HepG2 (cell line): ENCODE results near the gene ACADVL. TPM values are rescaled to one million over a fixed set of nuclear protein-coding genes. Genes with fewer than 3 reads are reported as not detected.

Experiments used
- AKAP8 ChIP-seq: sonication (generic); formaldehyde crosslinking; IDR thresholded peaks from 2 replicates; pipeline ENCODE4 v1.5.1; 2020; ENCODE audit warnings: mild to moderate bottlenecking, missing genetic modification reagents
- ATM ChIP-seq: fragments of 450-650 bp; IDR thresholded peaks from 2 replicates; pipeline ENCODE4 v1.7.1; 2017; ENCODE audit warnings: mild to moderate bottlenecking, borderline replicate concordance
- CENPT ChIP-seq: sonication (generic); formaldehyde crosslinking; IDR thresholded peaks from 2 replicates; pipeline ENCODE4 v1.8.0; 2022; ENCODE audit warnings: low read depth, mild to moderate bottlenecking, moderate library complexity, missing genetic modification reagents
- DR1 ChIP-seq: sonication (generic); formaldehyde crosslinking; IDR thresholded peaks from 2 replicates; pipeline ENCODE4 v1.8.0; 2021; ENCODE audit warnings: mild to moderate bottlenecking, missing genetic modification reagents, inconsistent platforms
- EHMT2 ChIP-seq: fragments of 200-600 bp; sonication (generic); IDR thresholded peaks from 2 replicates; pipeline ENCODE4 v1.7.0; 2017; ENCODE audit warnings: antibody characterized with exemption, low read depth, low read length, borderline replicate concordance
- FOXA1 ChIP-seq, 2 experiments: fragments of 450-650 bp in 1 of 2; sonication (generic) in 1 of 2; formaldehyde crosslinking in 1 of 2; IDR thresholded peaks; 2 replicates each; pipeline versions ENCODE4 v1.4.0 to v1.6.1; 2016 to 2020; ENCODE audit warnings: missing genetic modification reagents in 1 of 2
- GTF2F1 ChIP-seq: fragments of 150-350 bp; IDR thresholded peaks from 2 replicates; pipeline ENCODE4 v1.6.1; 2014; ENCODE audit warnings: low read length
- KDM5B ChIP-seq: sonication (generic); formaldehyde crosslinking; IDR thresholded peaks from 2 replicates; pipeline ENCODE4 v1.4.0; 2020; ENCODE audit warnings: missing genetic modification reagents, mild to moderate bottlenecking, borderline replicate concordance
- MTA3 ChIP-seq: sonication (generic); formaldehyde crosslinking; IDR thresholded peaks from 2 replicates; pipeline ENCODE4 v1.4.0; 2020; ENCODE audit warnings: missing genetic modification reagents
- MTF1 ChIP-seq: sonication (generic); formaldehyde crosslinking; IDR thresholded peaks from 2 replicates; pipeline ENCODE4 v1.5.0; 2020; ENCODE audit warnings: missing genetic modification reagents
- PHB2 ChIP-seq: fragments of 450-650 bp; IDR thresholded peaks from 2 replicates; pipeline ENCODE4 v1.6.1; 2018; ENCODE audit not compliant: partially characterized antibody
- RARG ChIP-seq: sonication (generic); formaldehyde crosslinking; IDR thresholded peaks from 2 replicates; pipeline ENCODE4 v1.4.0; 2020; ENCODE audit warnings: low read depth, mild to moderate bottlenecking, missing genetic modification reagents
- SNAI1 ChIP-seq: sonication (generic); formaldehyde crosslinking; IDR thresholded peaks from 2 replicates; pipeline ENCODE4 v1.5.0; 2020; ENCODE audit warnings: mild to moderate bottlenecking, missing genetic modification reagents, borderline replicate concordance
- THAP7 ChIP-seq: sonication (generic); formaldehyde crosslinking; IDR thresholded peaks from 2 replicates; pipeline ENCODE4 v1.8.1; 2023; ENCODE audit warnings: mild to moderate bottlenecking, missing genetic modification reagents
- U2AF1 ChIP-seq: fragments of 200-400 bp; formaldehyde crosslinking; optimal IDR thresholded peaks from 2 replicates; pipeline ENCODE3; 2017; ENCODE audit warnings: mild to moderate bottlenecking, low read depth, low read length
- WIZ ChIP-seq: sonication (generic); formaldehyde crosslinking; IDR thresholded peaks from 2 replicates; pipeline ENCODE4 v1.5.1; 2020; ENCODE audit warnings: mild to moderate bottlenecking, missing genetic modification reagents
- ZBTB1 ChIP-seq: sonication (generic); formaldehyde crosslinking; IDR thresholded peaks from 2 replicates; pipeline ENCODE4 v1.4.0; 2020; ENCODE audit warnings: missing genetic modification reagents, borderline replicate concordance
- ZBTB42 ChIP-seq: sonication (generic); formaldehyde crosslinking; IDR thresholded peaks from 2 replicates; pipeline ENCODE4 v1.5.0; 2020; ENCODE audit warnings: mild to moderate bottlenecking, missing genetic modification reagents
- ZBTB7B ChIP-seq: sonication (generic); formaldehyde crosslinking; IDR thresholded peaks from 2 replicates; pipeline ENCODE4 v1.4.0; 2020; ENCODE audit warnings: missing genetic modification reagents
- ZNF121 ChIP-seq: sonication (generic); formaldehyde crosslinking; IDR thresholded peaks from 2 replicates; pipeline ENCODE4 v1.5.0; 2020; ENCODE audit warnings: mild to moderate bottlenecking, missing genetic modification reagents
- ZNF225 ChIP-seq: sonication (generic); formaldehyde crosslinking; IDR thresholded peaks from 2 replicates; pipeline ENCODE4 v1.4.0; 2020; ENCODE audit warnings: mild to moderate bottlenecking, missing genetic modification reagents
- ZNF354B ChIP-seq: sonication (generic); formaldehyde crosslinking; IDR thresholded peaks from 2 replicates; pipeline ENCODE4 v1.8.0; 2022; ENCODE audit warnings: mild to moderate bottlenecking, missing genetic modification reagents
- ZNF850 ChIP-seq: sonication (generic); formaldehyde crosslinking; conservative IDR thresholded peaks from 2 replicates; pipeline ENCODE4 v1.9.0; 2021; ENCODE audit warnings: mild to moderate bottlenecking, missing genetic modification reagents
- polyA plus RNA-seq, 8 experiments: library from polyadenylated mRNA; depleted of rRNA in 3 of 8; stranded (reverse) in 7 of 8; unstranded in 1 of 8; fragments of >200 nt; fragmentation: Illumina TruSeq in 4 of 8; extraction: Trizol in 4 of 8; gene quantifications; 2 replicates each; pipeline versions ENCODE4 v1.2.1 to v1.2.3, GENCODE V29; 2011 to 2016; ENCODE audit warnings: low read depth in 4 of 8, missing spikeins in 1 of 8, mixed read lengths in 1 of 8; ENCODE audit not compliant: insufficient read depth in 1 of 8
- total RNA-seq, 5 experiments: library from RNA; depleted of rRNA; stranded (reverse); fragments of >200 nt; fragmentation: Illumina TruSeq; extraction: Trizol; gene quantifications; 2 replicates each; pipeline ENCODE4 v1.2.3, GENCODE V29; 2016; ENCODE audit warnings: low read depth in 1 of 5
- TF ChIP-seq, protein P1 (sequence below): sonication (generic); formaldehyde crosslinking; IDR thresholded peaks from 2 replicates; pipeline ENCODE4 v1.5.1; 2020; ENCODE audit warnings: missing genetic modification reagents, mild to moderate bottlenecking, borderline replicate concordance
- TF ChIP-seq, protein P2 (sequence below): sonication (generic); formaldehyde crosslinking; IDR thresholded peaks from 2 replicates; pipeline ENCODE4 v1.4.0; 2020; ENCODE audit warnings: mild to moderate bottlenecking, missing genetic modification reagents
- TF ChIP-seq, protein P3 (sequence below): sonication (generic); formaldehyde crosslinking; IDR thresholded peaks from 2 replicates; pipeline ENCODE4 v1.8.0; 2022; ENCODE audit warnings: mild to moderate bottlenecking, missing genetic modification reagents, moderate library complexity
- TF ChIP-seq, protein P4 (sequence below): sonication (generic); formaldehyde crosslinking; IDR thresholded peaks from 2 replicates; pipeline ENCODE4 v1.9.0; 2021; ENCODE audit warnings: missing genetic modification reagents, borderline replicate concordance

The ACADVL gene
- total and polyA plus RNA-seq, 2 of the 13 experiments (the other 11 are each of a cell fraction or from before 2014, with no cell fraction given): 219 to 412 TPM

- TF ChIP-seq KDM5B (peak; percentile 65; the same call in 1 of the 2 replicates), ZNF121 (CRISPR knock-in tag) (peak; percentile 76), ZNF225 (CRISPR knock-in tag) (no peak), WIZ (CRISPR knock-in tag) (no peak), MTF1 (CRISPR knock-in tag) (no peak), U2AF1 (peak; percentile 93), THAP7 (CRISPR knock-in tag) (no peak), FOXA1 (IDR thresholded peaks at IDR 0.05) (no peak), FOXA1 (CRISPR knock-in tag; IDR thresholded peaks at IDR 0.05) (peak; percentile 86), DR1 (CRISPR knock-in tag) (0 out of 2 replicates have a peak, but pooled peaks have one; percentile 14), ZBTB1 (no peak), ZNF850 (no peak), EHMT2 (no peak), ZBTB42 (CRISPR knock-in tag) (no peak), RARG (no peak), ZBTB7B (peak; percentile 85; the same call in 1 of the 2 replicates), SNAI1 (CRISPR knock-in tag) (peak; percentile 67; the same call in 1 of the 2 replicates), PHB2 (no peak), GTF2F1 (0 out of 2 replicates have a peak, but pooled peaks have one; percentile 23), AKAP8 (peak; percentile 84; the same call in 1 of the 2 replicates), CENPT (no peak), ATM (no peak), MTA3 (no peak), ZNF354B (no peak)
- TF ChIP-seq, protein P1, sequence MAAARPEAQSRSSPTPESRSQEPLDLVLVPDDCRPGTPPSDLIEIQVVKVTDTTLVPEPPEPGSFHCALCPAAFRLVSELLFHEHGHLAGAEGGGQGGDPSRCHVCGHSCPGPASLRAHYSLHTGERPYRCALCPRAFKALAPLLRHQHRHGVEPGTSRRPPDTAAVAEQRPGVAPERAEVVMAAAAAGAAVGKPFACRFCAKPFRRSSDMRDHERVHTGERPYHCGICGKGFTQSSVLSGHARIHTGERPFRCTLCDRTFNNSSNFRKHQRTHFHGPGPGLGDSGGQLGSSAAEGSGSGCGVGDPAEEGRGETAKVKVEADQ (CRISPR knock-in tag): no peak
- TF ChIP-seq, protein P2, sequence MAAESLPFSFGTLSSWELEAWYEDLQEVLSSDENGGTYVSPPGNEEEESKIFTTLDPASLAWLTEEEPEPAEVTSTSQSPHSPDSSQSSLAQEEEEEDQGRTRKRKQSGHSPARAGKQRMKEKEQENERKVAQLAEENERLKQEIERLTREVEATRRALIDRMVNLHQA: no peak
- TF ChIP-seq, protein P3, sequence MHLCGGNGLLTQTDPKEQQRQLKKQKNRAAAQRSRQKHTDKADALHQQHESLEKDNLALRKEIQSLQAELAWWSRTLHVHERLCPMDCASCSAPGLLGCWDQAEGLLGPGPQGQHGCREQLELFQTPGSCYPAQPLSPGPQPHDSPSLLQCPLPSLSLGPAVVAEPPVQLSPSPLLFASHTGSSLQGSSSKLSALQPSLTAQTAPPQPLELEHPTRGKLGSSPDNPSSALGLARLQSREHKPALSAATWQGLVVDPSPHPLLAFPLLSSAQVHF (CRISPR knock-in tag): 0 out of 2 replicates have a peak, but pooled peaks have one; percentile 33
- TF ChIP-seq, protein P4, sequence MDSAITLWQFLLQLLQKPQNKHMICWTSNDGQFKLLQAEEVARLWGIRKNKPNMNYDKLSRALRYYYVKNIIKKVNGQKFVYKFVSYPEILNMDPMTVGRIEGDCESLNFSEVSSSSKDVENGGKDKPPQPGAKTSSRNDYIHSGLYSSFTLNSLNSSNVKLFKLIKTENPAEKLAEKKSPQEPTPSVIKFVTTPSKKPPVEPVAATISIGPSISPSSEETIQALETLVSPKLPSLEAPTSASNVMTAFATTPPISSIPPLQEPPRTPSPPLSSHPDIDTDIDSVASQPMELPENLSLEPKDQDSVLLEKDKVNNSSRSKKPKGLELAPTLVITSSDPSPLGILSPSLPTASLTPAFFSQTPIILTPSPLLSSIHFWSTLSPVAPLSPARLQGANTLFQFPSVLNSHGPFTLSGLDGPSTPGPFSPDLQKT: no peak
These were observed 40.2 kb upstream of the ACADVL start, which contains the start of gene ASGR1 (continued) for GRCh38 chr17:7179317-7180254.
